Panc1 (cell line): Measurements from ENCODE around the gene MACF1. TPM values are rescaled to one million over a fixed set of nuclear protein-coding genes. Genes with fewer than 3 reads are reported as not detected.

Experiments
- ATAC-seq: fragments of 200-7000 bp; cut with Tn5 transposase; 2 replicates; pipeline ENCODE4 v1.9.1; 2020; ENCODE audit warnings: mild to moderate bottlenecking, moderate library complexity
- BruUV-seq: library from RNA; stranded (reverse); fragments of 400-500 nt; replicated peaks from 2 replicates; lab custom pipeline; 2021; lab: Mats Ljungman, UMichigan
- CTCF ChIA-PET: fragments of 300-600 bp; sonication (Branson Sonifier 250); formaldehyde crosslinking; loops from one replicate; lab custom pipeline; 2022; ENCODE audit warnings: antibody characterized with exemption; lab: Charles Lee
- POLR2A ChIA-PET: fragments of 300-600 bp; sonication (Branson Sonifier 250); formaldehyde crosslinking; loops from one replicate; lab custom pipeline; 2022; ENCODE audit warnings: antibody characterized with exemption; lab: Charles Lee
- DNase-seq: peaks from one replicate; pipeline ENCODE4 v3.0.0-alpha.2; 2010; ENCODE audit warnings: low read depth, low spot score
- H3K27ac ChIP-seq: 2 replicates; pipeline ENCODE4 v1.5.1; 2011; ENCODE audit warnings: mild to moderate bottlenecking, low read length, inconsistent platforms
- H3K27me3 ChIP-seq: fragments of 200-500 bp; sonication (Bioruptor generic); 2 replicates; pipeline ENCODE4 v1.6.0; 2014; ENCODE audit warnings: low read length, inconsistent platforms; ENCODE audit not compliant: control insufficient read depth, insufficient read depth
- H3K36me3 ChIP-seq: fragments of 200-500 bp; sonication (Bioruptor generic); 2 replicates; pipeline ENCODE4 v1.5.1; 2014; ENCODE audit warnings: inconsistent platforms, mild to moderate bottlenecking, low read length, moderate library complexity; ENCODE audit not compliant: control insufficient read depth, insufficient read depth
- H3K4me1 ChIP-seq: 2 replicates; pipeline ENCODE4 v1.5.1; 2011; ENCODE audit warnings: inconsistent platforms, mild to moderate bottlenecking, low read length, moderate library complexity; ENCODE audit not compliant: control insufficient read depth, insufficient read depth
- H3K4me3 ChIP-seq, 2 experiments: 2 replicates each; pipeline ENCODE4 v1.5.1; 2011 to 2012; ENCODE audit warnings: low read depth in 2 of 2, low read length in 2 of 2, mild to moderate bottlenecking in 2 of 2, inconsistent platforms in 1 of 2, moderate library complexity in 1 of 2
- H3K9me3 ChIP-seq: fragments of 200-500 bp; sonication (Bioruptor generic); 2 replicates; pipeline ENCODE4 v1.5.1; 2014; ENCODE audit warnings: low read depth, mild to moderate bottlenecking, inconsistent platforms, low read length, moderate library complexity; ENCODE audit not compliant: control insufficient read depth, insufficient read depth
- CTCF ChIP-seq: fragments of 450-650 bp; IDR thresholded peaks from 2 replicates; pipeline ENCODE4 v1.5.1; 2017; ENCODE audit warnings: mild to moderate bottlenecking
- POLR2AphosphoS5 ChIP-seq: IDR thresholded peaks from 2 replicates; pipeline ENCODE4 v1.6.1; 2012; ENCODE audit warnings: mild to moderate bottlenecking, low read depth, low read length, moderate library complexity
- REST ChIP-seq, 2 experiments: IDR thresholded peaks; 2 replicates each; pipeline ENCODE4 v1.6.1; 2011 to 2012; ENCODE audit warnings: low read depth in 2 of 2, control low read depth in 1 of 2, low read length in 1 of 2, mild to moderate bottlenecking in 1 of 2, moderate library complexity in 1 of 2; ENCODE audit not compliant: insufficient read depth in 1 of 2
- SIN3A ChIP-seq: IDR thresholded peaks from 2 replicates; pipeline ENCODE4 v1.6.1; 2012; ENCODE audit warnings: low read depth, mild to moderate bottlenecking, low read length, moderate library complexity, borderline replicate concordance; ENCODE audit not compliant: insufficient read depth
- TCF7L2 ChIP-seq: IDR thresholded peaks from 2 replicates; pipeline ENCODE4 v1.6.1; 2011; ENCODE audit warnings: mild to moderate bottlenecking, low read depth, low read length, inconsistent platforms
- in situ Hi-C: cut with HindIII; loops from 2 replicates; pipeline ENCODE4 v1.10.0; 2016; ENCODE audit warnings: low sequenced_read_pairs, low pct_unique_long_range_greater_than_20kb
- intact Hi-C: fragments of 100-400 bp; cut with micrococcal nuclease; formaldehyde crosslinking; loops from one replicate; pipeline ENCODE4 v1.10.0; 2022; ENCODE audit not compliant: unreplicated experiment
- total RNA-seq: library from RNA; stranded (reverse); gene quantifications from one replicate; pipeline ENCODE4 v1.2.1, GENCODE V29; 2021; ENCODE audit not compliant: unreplicated experiment

MACF1 gene
- total RNA-seq, 1 experiment from 2014 or later: 413 TPM

- peaks cover 9% of the 10 kb centered on the region; the same call in 1 of the 2 replicates for H3K36me3 ChIP-seq
- BruUV-seq: no TSS peak
- intact Hi-C loops (no loop called here), in situ Hi-C loops (no loop called here)
- no peaks in the 10 kb centered on the region for H3K9me3 ChIP-seq
- POLR2A ChIA-PET: no interaction called here
- peaks cover 12% of the 10 kb centered on the region for H3K4me1 ChIP-seq
- no peak for DNase-seq
- no peaks in the 10 kb centered on the region for H3K27me3 ChIP-seq
- CTCF ChIA-PET: interaction anchor here (0.6 kb wide), 1 partner anchor 51 kb away, joined by 7 read pairs; no protein-coding TSS in a partner anchor
- no peak overlapping the region for H3K4me3 ChIP-seq
- TF ChIP-seq POLR2AphosphoS5 (no peak), REST (IDR thresholded peaks at IDR 0.05; ENCODE audit: insufficient read depth in 1 of 2, low read depth in 2 of 2, low read length in 1 of 2) (no peak), SIN3A (no peak), CTCF (no peak), TCF7L2 (no peak)
- ATAC-seq: no peak
- H3K27ac ChIP-seq: no peak overlapping the region
Observed at GRCh38 chr1:39261712-39262221, 57.3 kb downstream of the MACF1 start.

DNA sequence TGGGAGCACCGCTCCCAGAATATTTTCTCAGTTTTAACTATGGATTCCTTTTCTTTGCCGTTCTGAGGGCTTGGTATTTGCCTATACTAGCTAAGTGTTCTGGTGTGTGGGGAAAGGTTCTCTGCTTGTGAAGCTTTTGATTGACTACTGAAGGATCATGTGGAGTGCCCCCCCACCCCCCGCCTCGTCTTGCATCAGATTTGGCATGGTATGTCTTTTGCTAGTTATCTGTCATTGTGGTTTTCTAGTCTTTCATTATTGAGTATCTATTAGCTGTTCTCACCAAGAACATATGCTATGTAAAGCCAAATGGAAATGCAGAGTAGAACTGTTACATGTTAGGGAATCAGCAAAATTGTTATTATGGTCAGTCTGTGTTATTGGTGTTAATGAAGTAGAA, 58.3 kb downstream of the MACF1 start:
- Histone ChIP-seq H3K36me3 (peaks cover 9% of the 10 kb centered on the region; the same call in 1 of the 2 replicates), H3K27me3 (no peaks in the 10 kb centered on the region), H3K4me1 (peaks cover 10% of the 10 kb centered on the region), H3K9me3 (no peaks in the 10 kb centered on the region), H3K27ac (no peak overlapping the region), H3K4me3 (no peak overlapping the region)
- intact Hi-C loops: no loop called here
- no peak for DNase-seq
- BruUV-seq: no TSS peak
- TF ChIP-seq CTCF (no peak), SIN3A (no peak), REST (IDR thresholded peaks at IDR 0.05; ENCODE audit: insufficient read depth in 1 of 2, low read depth in 2 of 2, low read length in 1 of 2) (no peak), TCF7L2 (no peak), POLR2AphosphoS5 (no peak)
- ATAC-seq: no peak
- ChIA-PET CTCF (interaction anchor here (0.6 kb wide), 1 partner anchor 10 kb away, joined by 7 read pairs; no protein-coding TSS in a partner anchor), POLR2A (interaction anchor here (0.7 kb wide), 1 partner anchor 1341 kb away, joined by 3 read pairs; no protein-coding TSS in a partner anchor)
- in situ Hi-C loops: no loop called here
